Stimulated activated CD4-positive, alpha-beta T cell treated with anti-CD3 and anti-CD28 coated beads, Interleukin-1b, Interleukin-23, amount 100 ng/mL, for 48 hours (primary cell): ENCODE results near the gene BCAR1.
"Not testable (repeated sequence)": the region's sequence is repeated elsewhere in the genome, so short reads cannot be mapped to it uniquely, and the experiment has no call there.

Source experiments
- DNase-seq: peaks from one replicate; pipeline ENCODE4 v3.0.0-alpha.2; 2020

The BCAR1 gene

GRCh38 chr16:75238132-75238852, 13.1 kb downstream of the BCAR1 start:
- DNase-seq: no peak

GRCh38 chr16:75237398-75238131, 13.9 kb downstream of the BCAR1 start:
- no peak for DNase-seq

GRCh38 chr16:75236736-75237397, 14.6 kb downstream of the BCAR1 start:
- no peak for DNase-seq

DNA sequence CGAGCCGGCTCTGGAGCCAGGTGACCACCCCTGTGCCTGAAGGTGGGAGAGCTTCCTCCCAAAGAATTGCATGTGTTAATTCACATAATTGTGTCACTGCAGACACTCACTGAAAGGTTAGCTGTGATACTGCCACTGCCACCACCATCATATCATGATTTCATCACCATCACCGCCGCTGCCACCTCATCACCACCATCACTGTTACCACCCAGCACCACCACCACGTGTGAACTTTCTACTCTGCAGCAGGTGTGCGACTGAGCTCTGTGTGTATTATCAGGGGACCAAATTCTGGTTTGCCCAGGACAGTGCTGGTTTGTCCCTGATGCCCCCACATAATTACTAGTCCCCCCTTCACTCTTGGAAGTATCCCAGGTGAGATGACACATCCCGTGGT, 15.2 kb downstream of the BCAR1 start:
- DNase-seq: peak; percentile 59

- DNase-seq: no peak
Measured at GRCh38 chr16:75235721-75236193, 15.7 kb downstream of the BCAR1 start.

DNA sequence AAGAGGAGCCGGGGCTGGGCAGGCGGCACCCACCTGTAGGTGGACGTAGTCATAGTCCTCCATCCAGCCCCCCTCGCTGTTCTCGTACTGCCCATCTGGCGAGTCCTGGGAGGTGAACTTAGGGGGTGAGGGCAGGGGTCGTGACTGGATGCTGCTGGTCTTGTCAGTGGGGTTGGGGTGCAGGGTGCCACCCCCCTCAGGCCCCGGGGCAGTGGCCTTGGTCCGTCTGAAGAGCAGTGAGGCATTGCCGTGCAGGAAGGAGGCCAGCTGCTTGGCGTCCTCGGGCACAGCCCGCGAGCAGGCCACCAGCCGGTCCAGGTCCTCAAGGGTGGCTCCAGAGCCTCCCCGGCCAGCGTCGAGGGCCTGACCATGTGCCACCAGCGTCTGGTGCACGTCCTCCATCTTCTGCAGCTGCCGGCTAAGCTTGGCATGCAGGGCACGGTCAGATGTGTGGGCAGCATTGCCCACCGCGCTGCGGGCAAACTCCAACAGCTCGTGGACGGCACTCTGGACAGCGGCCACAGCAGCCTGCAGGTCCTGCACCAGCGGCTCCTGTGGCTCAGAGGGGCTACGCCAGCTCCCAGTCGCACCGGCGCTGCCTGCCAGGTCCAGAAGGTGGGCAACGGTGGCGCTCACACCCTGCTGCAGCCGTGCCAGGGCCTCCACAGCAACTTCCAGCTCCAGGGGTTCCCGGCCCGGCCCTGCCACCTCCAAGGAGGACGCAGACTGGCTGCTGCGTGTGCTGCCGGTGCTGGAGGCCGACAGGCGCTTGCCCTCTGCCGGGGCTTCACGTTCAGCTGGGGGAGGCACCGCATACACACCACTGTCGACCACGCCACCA, 16.3 kb downstream of the BCAR1 start:
- no peak for DNase-seq

DNA sequence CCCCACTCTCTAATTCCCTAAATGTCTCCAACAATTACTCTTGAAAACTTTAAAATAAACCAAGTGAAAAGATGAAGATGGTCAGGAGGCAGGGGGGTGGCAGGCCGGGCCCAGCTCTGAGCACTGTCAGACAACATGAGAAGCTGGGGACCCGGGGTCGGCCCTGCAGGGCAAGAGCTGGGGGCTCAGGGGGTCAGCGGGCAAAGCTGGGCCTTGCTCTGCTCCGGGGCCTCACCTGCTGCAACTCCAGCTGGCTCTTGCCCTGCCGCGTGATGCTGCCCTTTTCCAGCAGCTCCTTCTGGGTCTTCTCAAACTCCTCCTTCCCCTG, 17.8 kb downstream of the BCAR1 start:
- DNase-seq: no peak

GRCh38 chr16:75231570-75231969, 19.9 kb downstream of the BCAR1 start:
- DNase-seq: no peak

DNA sequence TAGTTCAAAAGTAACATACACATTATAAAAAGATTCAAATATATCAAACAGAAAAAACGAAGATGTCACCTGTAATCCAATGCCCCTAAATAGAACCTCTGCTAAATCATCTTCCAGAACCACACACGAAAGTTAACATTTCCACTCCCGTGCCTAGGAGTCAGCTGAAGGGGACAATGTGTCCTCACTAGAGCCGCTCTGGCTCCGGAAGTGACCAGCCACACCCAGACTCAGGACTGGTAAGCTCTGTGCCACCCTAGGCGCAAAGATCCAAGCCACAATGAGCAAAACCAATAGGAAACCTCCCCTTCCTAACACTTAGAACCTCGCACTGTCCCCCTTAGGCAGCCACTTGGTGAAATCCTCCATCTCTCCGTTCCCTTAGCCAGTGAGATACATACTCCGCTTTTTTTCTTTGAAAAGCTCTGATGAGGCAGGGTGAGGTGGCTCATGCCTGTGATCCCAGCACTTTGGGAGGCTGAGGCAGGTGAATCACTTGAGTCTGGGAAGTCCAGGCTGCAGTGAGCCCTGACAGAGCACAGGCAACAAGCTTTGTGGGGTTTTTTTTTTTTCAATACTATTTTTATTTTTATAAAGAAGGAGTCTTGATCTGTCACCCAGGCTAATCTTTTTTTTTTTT, 20.8 kb downstream of the BCAR1 start:
- no peak for DNase-seq

DNA sequence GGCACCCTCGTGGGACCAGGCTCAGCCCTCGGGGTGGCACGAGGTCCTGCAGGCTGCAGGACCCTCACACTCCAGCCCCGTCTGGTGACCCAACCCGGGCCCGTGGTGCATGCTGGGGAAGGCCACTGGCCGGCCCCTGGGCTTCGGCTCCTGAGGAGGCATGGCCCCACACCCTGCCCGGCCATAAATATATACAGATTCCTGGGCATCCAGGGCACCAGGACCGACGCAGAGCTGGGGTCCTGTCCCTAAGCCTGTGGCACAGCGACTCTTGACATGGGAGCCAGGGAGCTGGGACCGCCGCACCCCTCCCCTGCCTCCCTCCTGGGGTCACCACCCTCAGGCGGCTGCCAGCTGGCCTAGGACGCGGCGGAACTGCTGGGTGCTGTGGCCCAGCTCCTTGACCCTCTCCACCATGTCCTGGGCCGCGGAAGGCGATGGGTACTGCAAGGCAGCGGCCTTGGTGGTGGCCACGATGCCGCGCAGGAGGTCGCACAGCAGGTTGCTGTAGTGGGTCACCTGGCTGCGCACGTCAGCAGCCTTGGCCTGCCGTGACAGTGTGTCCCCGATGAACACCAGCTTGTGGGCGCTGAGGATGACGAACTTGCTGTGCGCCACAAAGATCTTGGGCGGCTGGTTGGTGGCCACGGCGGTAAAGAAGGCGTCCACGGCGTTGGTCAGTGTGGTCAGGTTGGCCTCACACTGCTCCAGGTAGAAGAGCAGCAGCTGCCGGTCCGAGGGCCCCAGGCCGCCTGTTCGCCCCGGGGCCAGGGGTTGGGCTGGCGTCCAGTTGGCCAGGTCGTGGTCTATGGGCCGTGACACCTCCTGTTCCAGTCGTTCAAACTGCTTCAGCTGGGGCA, 22.0 kb downstream of the BCAR1 start:
- no peak for DNase-seq

DNA sequence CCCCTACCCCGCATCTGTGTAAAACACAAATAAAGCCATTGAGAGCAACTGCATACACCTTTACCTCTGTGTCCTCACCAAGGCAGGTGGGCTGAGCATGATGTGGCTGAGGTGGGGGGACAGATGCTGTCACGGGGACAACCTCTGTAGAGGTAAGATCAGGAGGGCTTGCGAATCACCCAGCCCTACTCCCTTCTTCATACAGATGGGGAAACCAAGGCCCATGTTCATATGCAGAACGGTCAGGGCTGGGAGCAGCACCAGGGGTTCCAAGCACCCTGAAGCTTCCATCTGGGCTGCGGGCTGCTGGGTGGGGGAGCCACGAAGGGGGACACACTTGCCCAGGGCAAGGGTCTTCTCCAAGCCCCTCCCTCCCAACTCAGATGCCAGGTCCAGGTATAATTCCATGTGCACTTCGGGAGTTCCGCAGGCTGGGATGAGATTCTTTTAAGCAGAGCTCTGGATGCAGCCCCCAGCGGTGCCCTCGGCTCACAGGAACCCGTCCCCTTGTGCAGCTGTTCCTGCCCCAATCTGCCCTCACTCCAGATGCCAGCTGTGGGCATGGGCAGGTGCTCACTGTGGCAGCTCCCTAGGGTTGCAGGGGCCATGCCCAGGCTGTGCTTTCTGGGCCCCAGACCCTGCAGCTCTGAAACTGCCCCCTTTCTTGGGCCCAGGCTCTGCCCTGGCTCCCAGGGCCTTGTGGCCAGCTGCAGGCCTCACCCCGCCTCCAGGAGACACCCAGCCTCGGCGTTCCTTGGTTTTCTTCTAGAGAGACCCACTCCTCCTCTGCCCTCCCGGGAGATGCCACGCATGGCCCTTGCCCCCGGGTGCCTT, 23.1 kb downstream of the BCAR1 start:
- DNase-seq: no peak

GRCh38 chr16:75227361-75228142, 23.9 kb downstream of the BCAR1 start:
- DNase-seq: no peak

DNA sequence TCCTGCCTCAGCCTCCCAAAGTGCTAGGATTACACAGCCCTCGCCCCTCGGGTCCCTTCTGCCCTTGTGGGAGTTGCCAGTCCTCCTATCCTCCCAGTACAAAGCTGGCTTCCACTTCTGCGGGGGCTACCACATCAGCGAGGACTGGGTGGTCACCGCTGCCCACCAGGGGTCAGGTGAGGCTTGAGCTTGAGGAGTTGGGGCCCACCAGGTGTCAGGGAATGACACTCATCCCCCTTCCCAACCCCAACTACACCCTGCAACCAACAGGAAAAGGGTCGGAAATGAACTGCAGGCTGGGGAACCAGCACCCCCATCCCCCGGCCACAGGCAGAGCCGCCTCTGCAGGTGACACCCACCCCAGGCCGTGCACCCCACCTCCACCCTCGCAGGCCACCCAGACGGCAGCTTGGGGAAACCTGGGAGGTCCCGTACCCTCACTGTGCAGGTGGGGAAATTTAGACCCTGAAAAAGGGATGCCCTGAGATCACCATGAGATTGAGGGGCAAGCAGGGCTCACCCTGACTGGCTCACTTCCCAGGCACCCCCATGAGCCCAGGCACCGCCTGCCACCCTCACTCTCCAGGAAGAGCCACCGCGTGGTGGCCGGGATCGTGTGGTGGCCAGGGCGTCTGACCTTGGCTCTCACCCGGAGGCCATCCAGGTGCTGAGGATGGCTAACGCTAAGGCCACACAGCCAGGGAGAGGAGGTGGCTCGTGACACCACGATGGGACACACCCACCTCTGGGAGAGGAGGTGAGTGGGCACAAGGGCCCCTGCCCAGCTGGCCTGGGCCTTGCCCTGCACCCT, 24.7 kb downstream of the BCAR1 start:
- no peak for DNase-seq

DNA sequence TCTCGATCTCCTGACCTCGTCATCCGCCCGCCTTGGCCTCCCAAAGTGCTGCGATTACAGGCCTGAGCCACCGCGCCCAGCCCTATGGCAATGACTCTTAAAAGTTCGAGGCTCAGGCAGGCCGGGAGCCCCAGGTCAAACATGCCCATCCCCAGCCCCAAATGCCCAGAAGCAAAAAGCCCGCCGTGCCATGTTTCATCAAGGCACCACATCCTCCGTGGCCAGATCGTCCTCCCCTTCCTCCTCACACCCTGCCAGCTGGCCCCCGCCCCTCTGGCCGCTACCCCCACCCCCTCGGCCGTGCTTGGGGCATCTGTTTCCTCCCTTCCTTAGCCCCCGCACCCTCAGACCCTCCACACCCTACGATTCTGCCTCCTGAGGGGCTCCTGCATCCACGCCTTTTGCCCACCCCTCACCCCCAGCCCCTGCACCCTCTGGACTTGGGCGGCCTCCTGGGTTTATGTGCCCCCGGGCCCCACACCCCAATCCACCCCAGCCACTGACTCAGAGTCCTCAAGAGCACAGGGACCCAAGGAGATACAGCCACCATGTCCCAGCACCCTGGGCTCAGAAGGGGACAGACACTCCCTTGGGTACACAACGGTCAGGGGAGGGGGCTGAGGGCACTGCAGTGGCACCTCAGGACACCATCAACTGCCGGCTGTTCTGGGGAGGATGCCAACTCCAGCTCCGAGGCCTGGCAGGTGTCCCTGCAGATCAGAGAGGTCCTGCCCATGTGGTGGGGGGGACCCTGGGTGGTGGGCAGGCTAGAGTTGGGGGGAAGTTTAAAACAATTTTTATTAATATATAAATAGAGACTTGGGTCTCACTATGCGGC, 25.5 kb downstream of the BCAR1 start:
- no peak for DNase-seq

GRCh38 chr16:75225092-75225491, 26.3 kb downstream of the BCAR1 start:
- no peak for DNase-seq

DNA sequence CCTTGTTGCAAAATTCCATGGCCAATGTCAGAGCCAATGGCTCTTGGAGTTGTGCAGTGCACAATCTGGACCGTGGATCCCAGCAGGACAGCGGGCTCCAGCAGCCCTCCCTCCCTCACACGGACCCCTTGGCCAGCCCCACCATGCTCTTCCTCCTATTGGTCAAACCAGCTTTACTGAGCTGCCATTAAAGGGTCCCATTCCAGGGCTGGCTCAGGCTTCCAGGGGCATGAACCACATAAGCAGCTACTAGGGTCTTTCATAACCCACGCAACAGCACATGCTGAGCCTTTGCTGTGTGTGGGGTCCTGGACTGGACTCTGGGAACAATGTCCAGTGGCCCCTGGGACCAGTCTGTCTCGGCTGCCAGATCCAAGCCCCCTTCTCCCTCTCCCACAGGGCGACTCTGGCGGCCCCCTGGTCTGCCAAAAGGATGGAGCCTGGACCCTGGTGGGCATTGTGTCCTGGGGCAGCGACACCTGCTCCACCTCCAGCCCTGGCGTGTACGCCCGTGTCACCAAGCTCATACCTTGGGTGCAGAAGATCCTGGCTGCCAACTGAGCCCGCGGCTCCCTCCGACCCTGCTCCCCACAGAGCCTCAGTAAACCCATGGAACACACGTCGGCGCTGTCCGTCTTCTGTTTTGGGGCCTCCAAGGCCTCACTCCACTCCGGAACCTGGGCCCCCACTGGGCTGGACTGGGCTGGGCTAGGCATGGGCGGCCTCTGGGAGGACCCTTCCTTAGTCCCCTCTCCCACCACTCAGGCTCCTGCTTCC, 26.9 kb downstream of the BCAR1 start:
- no peak for DNase-seq

GRCh38 chr16:75223129-75223528, 28.3 kb downstream of the BCAR1 start:
- DNase-seq: not testable (repeated sequence)
